Coronary artery (tissue), 2 donors: ENCODE data around the gene KXD1.

Source experiments
- DNase-seq: peaks from one replicate; pipeline ENCODE4 v3.0.0-alpha.2; 2017; ENCODE audit warnings: low spot score
- H3K27ac ChIP-seq, 2 donors: fragments of 200-600 bp; sonication (generic); one replicate each; pipeline ENCODE4 v1.5.1; 2016 to 2019
- H3K4me3 ChIP-seq: fragments of 200-600 bp; sonication (generic); 2 replicates; pipeline ENCODE4 v1.5.1; 2016; ENCODE audit warnings: mild to moderate bottlenecking, moderate library complexity
- TF ChIP-seq, protein P1 (sequence below): fragments of 200-600 bp; sonication (generic); IDR thresholded peaks from one replicate; pipeline ENCODE4 v1.5.1; 2019; ENCODE audit warnings: antibody characterized with exemption

The KXD1 gene

DNA sequence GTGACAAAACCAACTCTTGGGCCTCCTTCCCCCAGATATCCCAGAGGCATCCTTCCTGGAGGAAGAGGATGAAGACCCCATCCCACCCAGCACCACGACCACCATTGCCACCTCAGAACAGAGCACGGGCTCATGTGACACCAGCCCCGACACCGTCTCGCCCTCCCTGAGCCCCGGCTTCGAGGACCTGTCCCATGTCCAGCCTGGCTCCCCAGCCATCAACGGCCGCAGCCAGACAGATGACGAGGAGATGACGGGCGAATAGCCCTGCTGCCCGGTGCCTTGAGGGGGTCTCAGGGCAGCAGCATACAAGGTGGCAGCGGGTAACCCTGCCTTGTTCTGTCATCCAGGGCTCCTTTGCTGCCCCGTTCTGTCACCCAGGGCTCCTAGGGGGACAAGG, 10.7 kb downstream of the KXD1 start:
- H3K27ac ChIP-seq: no peak overlapping the region
- H3K4me3 ChIP-seq: no peak overlapping the region
- TF ChIP-seq, protein P1, sequence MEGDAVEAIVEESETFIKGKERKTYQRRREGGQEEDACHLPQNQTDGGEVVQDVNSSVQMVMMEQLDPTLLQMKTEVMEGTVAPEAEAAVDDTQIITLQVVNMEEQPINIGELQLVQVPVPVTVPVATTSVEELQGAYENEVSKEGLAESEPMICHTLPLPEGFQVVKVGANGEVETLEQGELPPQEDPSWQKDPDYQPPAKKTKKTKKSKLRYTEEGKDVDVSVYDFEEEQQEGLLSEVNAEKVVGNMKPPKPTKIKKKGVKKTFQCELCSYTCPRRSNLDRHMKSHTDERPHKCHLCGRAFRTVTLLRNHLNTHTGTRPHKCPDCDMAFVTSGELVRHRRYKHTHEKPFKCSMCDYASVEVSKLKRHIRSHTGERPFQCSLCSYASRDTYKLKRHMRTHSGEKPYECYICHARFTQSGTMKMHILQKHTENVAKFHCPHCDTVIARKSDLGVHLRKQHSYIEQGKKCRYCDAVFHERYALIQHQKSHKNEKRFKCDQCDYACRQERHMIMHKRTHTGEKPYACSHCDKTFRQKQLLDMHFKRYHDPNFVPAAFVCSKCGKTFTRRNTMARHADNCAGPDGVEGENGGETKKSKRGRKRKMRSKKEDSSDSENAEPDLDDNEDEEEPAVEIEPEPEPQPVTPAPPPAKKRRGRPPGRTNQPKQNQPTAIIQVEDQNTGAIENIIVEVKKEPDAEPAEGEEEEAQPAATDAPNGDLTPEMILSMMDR: no peak
- DNase-seq: no peak

DNA sequence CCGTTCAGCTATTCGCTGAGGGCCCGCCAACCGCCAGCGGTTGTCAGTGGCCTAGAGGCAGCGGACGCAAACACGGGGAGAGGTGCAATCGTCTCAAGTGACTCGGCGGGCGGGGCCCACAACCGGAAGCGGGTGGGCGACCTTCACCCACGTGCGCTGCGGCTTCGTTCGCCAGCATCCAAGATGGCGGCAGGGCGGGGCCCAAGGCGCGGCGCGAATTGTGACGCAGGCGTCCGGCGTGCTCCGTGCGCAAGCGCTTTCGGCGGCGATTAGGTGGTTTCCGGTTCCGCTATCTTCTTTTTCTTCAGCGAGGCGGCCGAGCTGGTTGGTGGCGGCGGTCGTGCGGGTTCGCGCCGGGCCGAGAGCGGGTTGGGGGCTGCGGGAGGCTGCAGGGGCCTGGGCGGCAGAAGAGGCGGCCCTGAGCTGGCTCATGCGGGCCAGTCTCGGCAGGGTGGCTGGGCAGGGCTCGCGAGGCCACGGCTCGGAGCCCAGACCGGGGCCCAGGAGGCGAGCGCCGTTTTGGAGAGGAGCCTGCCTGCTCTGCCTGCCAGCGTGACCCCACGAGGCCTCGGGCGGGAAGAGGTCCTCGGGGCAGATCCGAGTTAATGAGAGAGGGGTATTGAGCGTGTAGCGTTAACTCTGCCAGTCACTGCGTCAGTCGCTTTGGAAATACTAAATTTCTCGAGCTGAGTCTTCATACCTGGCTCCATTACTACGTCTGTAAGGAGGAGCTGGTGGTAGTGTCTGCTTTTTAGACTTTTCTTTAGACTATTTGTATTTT, 14.1 kb downstream of the KXD1 start, which contains the start of gene UBA52:
Gene UBA52 (plus strand): TSS at position 294 of the 781 bp plus-strand sequence. CDS start 1,444 bp downstream, outside the sequence.
- Histone ChIP-seq H3K27ac (peak within 1 kb of the TSS; percentile 79 to 91), H3K4me3 (peak within 1 kb of the TSS; percentile 91)
- peak; percentile 99 for DNase-seq
- TF ChIP-seq, protein P1: no peak

DNA sequence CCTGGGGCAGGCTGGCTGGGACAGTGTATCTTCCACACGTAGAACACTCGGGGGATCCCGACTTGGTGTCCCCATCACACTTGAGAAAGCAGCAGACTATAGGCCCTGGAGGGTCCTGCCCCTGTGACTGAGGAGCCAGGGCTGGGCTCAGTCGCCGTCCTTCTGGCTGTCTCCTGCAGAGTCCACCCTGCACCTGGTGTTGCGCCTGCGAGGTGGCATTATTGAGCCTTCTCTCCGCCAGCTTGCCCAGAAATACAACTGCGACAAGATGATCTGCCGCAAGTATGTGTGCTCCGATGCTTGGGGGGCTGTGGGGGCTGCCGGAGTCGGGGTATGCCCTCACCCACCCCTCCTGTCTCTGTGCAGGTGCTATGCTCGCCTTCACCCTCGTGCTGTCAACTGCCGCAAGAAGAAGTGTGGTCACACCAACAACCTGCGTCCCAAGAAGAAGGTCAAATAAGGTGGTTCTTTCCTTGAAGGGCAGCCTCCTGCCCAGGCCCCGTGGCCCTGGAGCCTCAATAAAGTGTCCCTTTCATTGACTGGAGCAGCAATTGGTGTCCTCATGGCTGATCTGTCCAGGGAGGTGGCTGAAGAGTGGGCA, 17.1 kb downstream of the KXD1 start:
- TF ChIP-seq, protein P1: no peak
- no peak for DNase-seq
- Histone ChIP-seq H3K4me3 (no peak overlapping the region), H3K27ac (no peak overlapping the region)

DNA sequence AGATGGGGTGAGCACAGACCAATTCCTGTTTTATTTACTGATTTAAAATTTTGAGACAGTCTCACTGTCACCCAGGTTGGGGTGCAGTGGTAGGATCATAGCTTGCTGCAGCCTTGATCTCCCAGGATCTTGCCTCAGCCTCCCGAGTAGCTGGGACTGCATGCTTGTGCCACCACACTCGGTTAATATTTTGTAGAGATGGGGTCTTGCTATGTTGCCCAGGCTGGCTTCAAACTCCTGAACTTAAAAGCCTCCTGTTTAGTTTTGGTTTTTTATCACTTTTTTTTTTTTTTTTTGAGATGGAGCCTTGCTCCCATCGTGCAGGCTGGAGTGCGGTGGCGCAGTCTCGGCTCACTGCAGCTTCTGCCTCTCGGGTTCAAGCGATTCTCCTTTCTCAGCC, 18.7 kb downstream of the KXD1 start:
- TF ChIP-seq, protein P1: no peak
- DNase-seq: no peak
- Histone ChIP-seq H3K27ac (no peak overlapping the region), H3K4me3 (no peak overlapping the region)

DNA sequence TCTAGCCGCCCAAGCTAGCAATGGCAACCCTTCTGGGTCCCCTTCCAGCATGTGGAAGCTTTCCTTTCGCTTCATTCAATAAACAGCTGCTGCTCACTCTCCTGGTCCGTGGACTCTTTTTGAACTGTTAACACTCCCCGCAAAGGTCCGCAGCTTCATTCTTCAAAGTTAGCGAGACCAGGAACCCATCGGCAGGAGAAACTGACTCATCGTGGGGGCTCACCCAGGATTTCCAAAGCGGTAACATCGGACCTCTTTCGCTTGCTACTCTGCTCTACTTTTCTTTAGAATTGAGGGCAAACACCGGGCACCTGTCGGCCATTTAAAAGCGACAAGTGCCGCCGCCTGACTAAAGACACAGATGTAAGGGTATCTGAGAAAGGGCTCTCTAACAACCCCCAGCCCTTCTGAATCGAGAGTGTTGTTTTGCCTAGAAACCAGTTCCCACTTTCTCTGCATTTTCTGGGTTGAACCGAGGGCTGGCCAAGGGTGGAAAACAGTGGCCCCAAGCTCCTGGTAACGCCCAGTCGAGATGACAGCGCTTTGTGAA, 19.8 kb downstream of the KXD1 start:
- TF ChIP-seq, protein P1: no peak
- DNase-seq: no peak
- Histone ChIP-seq H3K4me3 (no peak overlapping the region), H3K27ac (no peak overlapping the region)

DNA sequence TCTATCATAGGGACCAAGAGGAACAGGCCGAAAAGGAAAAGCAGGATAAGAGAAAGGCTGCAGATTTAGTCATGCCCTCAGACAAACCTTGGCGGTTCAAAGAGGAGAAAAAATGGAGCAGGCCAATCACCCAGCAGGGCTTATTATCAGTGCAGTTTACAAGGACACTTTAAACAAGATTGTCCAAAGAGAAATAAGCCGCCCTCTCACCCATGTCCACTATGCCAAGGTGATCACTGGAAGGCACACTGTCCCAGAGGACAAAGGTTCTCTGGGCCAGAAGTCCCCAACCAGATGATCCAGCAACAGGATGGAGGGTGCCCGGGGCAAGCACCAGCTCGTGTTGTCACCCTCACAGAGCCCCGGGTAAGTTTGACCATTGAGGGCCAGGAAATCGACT, 22.6 kb downstream of the KXD1 start:
- H3K4me3 ChIP-seq: no peak overlapping the region
- TF ChIP-seq, protein P1: no peak
- no peak overlapping the region for H3K27ac ChIP-seq
- no peak for DNase-seq

DNA sequence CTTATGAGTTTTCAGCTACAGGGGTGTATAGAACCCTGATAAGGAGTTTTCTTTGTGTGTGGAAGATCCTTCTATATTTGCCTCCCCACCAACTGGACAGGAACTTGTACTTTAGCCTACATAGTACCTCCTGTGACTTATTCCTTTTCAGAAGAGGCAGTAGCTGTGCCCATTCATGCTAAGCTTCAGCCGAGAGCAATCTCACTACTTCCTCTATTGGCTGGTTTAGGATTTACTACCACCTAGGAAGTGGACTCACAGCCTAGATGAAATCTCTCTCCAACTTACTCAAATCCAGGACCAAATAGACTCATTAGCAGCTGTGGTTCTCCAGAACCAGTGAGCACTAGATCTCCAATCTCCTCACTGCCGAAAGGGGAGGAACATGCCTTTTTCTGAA, 28.6 kb downstream of the KXD1 start:
- DNase-seq: no peak
- H3K27ac ChIP-seq: no peak overlapping the region
- TF ChIP-seq, protein P1: no peak
- no peak overlapping the region for H3K4me3 ChIP-seq
